Measurements from ENCODE around the gene PLEKHG7.
"Not testable (repeated sequence)": the region's sequence is repeated elsewhere in the genome, so short reads cannot be mapped to it uniquely, and the experiment has no call there.

The PLEKHG7 gene

GRCh38 chr12:92702754-92703679 lies at the start of gene PLEKHG7:
TSS of gene PLEKHG7 (plus strand) at chr12:92702989. CDS start at chr12:92706632, 3,643 bp downstream.
- DNase-seq (ENCODE audit: low spot score) = peak; percentile 58

- not testable (repeated sequence) for DNase-seq (ENCODE audit: low spot score)
Observed at GRCh38 chr12:92654256-92654655, 48.5 kb upstream of the PLEKHG7 start.

- DNase-seq (ENCODE audit: low spot score) = no peak
Observed at GRCh38 chr12:92654929-92655328, 47.9 kb upstream of the PLEKHG7 start.

- no peak for DNase-seq (ENCODE audit: low spot score)
Observed at GRCh38 chr12:92656911-92657310, 45.9 kb upstream of the PLEKHG7 start.

- DNase-seq (ENCODE audit: low spot score) = no peak
Observed at GRCh38 chr12:92657770-92658169, 45.0 kb upstream of the PLEKHG7 start.

- no peak for DNase-seq (ENCODE audit: low spot score)
Observed at GRCh38 chr12:92658611-92659010, 44.2 kb upstream of the PLEKHG7 start.

GRCh38 chr12:92661269-92661668 lies 41.5 kb upstream of the PLEKHG7 start:
- DNase-seq (ENCODE audit: low spot score) = no peak

- DNase-seq (ENCODE audit: low spot score) = no peak
Observed at GRCh38 chr12:92665496-92665895, 37.3 kb upstream of the PLEKHG7 start.

- DNase-seq (ENCODE audit: low spot score) = no peak
Observed at GRCh38 chr12:92668739-92669138, 34.0 kb upstream of the PLEKHG7 start.

GRCh38 chr12:92671524-92671923 lies 31.3 kb upstream of the PLEKHG7 start:
- not testable (repeated sequence) for DNase-seq (ENCODE audit: low spot score)

- no peak for DNase-seq (ENCODE audit: low spot score)
Observed at GRCh38 chr12:92673756-92674155, 29.0 kb upstream of the PLEKHG7 start.

GRCh38 chr12:92674500-92674899 lies 28.3 kb upstream of the PLEKHG7 start:
- no peak for DNase-seq (ENCODE audit: low spot score)

GRCh38 chr12:92675092-92675865 lies 27.5 kb upstream of the PLEKHG7 start:
- DNase-seq (ENCODE audit: low spot score) = no peak

- DNase-seq (ENCODE audit: low spot score) = no peak
Observed at GRCh38 chr12:92676710-92677109, 26.1 kb upstream of the PLEKHG7 start.

- no peak for DNase-seq (ENCODE audit: low spot score)
Observed at GRCh38 chr12:92690601-92691000, 12.2 kb upstream of the PLEKHG7 start.

GRCh38 chr12:92695056-92695455 lies 7.7 kb upstream of the PLEKHG7 start:
- no peak for DNase-seq (ENCODE audit: low spot score)

GRCh38 chr12:92695577-92695976 lies 7.2 kb upstream of the PLEKHG7 start:
- no peak for DNase-seq (ENCODE audit: low spot score)

GRCh38 chr12:92696216-92696615 lies 6.6 kb upstream of the PLEKHG7 start:
- DNase-seq (ENCODE audit: low spot score) = no peak

GRCh38 chr12:92698474-92698873 lies 4.3 kb upstream of the PLEKHG7 start:
- no peak for DNase-seq (ENCODE audit: low spot score)

GRCh38 chr12:92701441-92701840 lies 1.3 kb upstream of the PLEKHG7 start:
- DNase-seq (ENCODE audit: low spot score) = no peak

- no peak for DNase-seq (ENCODE audit: low spot score)
Observed at GRCh38 chr12:92703786-92704185, 997 bp downstream of the PLEKHG7 start.

GRCh38 chr12:92706594-92706993 lies 3.8 kb downstream of the PLEKHG7 start:
- DNase-seq (ENCODE audit: low spot score) = no peak

GRCh38 chr12:92707926-92708325 lies 5.1 kb downstream of the PLEKHG7 start:
- DNase-seq (ENCODE audit: low spot score) = no peak
